ENCODE data around the gene ZC2HC1B.

DNA sequence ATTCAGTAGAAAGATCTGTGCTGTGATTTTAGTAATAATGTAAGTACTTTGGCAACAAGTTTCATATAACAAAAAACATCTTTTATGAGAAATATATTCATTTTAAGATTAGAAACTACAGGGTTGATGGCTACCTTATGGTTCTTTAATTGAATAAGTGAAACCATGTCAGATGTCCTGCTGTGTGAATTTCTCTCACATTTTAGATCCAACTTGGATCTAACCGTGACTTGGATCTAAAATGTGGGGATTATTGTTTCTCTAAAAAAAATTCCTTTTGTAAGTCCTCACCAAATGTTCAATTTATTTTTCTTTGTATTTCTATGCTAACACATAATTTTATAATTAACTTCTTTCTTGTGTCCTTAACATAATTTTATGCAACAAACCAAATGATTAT lies 30.4 kb downstream of the ZC2HC1B start:
- no peak for TF ChIP-seq YY1 (IDR thresholded peaks at IDR 0.05; ENCODE audit: low read depth, low read length)
- TF ChIP-seq KDM1A (IDR thresholded peaks at IDR 0.05; ENCODE audit: borderline replicate concordance) = no peak
